Stimulated activated CD4-positive, alpha-beta T cell treated with anti-CD3 and anti-CD28 coated beads, Interleukin-2, amount 100 ng/mL, for 4 hours (primary cell): ENCODE data around the gene MBD4.
"Not testable (repeated sequence)": the region's sequence is repeated elsewhere in the genome, so short reads cannot be mapped to it uniquely, and the experiment has no call there.

Experiments
- DNase-seq: peaks from one replicate; pipeline ENCODE4 v3.0.0-alpha.2; 2020; ENCODE audit warnings: low read depth

Gene MBD4

GRCh38 chr3:129439817-129440617 lies at the start of gene MBD4, which contains the start of gene IFT122:
TSS of gene MBD4 (minus strand) at chr3:129439948. CDS start at chr3:129439833, 115 bp downstream.
TSS of gene IFT122 (plus strand) at chr3:129440224. CDS start at chr3:129440331, 107 bp downstream.
- DNase-seq, result peak; percentile 98

- not testable (repeated sequence) for DNase-seq
These were observed 49.5 kb upstream of the MBD4 start for GRCh38 chr3:129489258-129489657.

- not testable (repeated sequence) for DNase-seq
These were observed 48.2 kb upstream of the MBD4 start for GRCh38 chr3:129487868-129488335.

- no peak for DNase-seq
These were observed 47.6 kb upstream of the MBD4 start for GRCh38 chr3:129487183-129487867.

- DNase-seq, result no peak
These were observed 46.9 kb upstream of the MBD4 start for GRCh38 chr3:129486664-129487035.

GRCh38 chr3:129485721-129486663 lies 46.2 kb upstream of the MBD4 start:
- no peak for DNase-seq

- DNase-seq, result not testable (repeated sequence)
These were observed 45.4 kb upstream of the MBD4 start for GRCh38 chr3:129485146-129485545.

- DNase-seq, result no peak
These were observed 44.1 kb upstream of the MBD4 start for GRCh38 chr3:129483870-129484269.

GRCh38 chr3:129482721-129483120 lies 43.0 kb upstream of the MBD4 start:
- DNase-seq, result no peak

GRCh38 chr3:129481766-129482332 lies 42.1 kb upstream of the MBD4 start:
- peak; percentile 51 for DNase-seq

GRCh38 chr3:129481225-129481765 lies 41.5 kb upstream of the MBD4 start:
- not testable (repeated sequence) for DNase-seq

GRCh38 chr3:129476586-129476985 lies 36.8 kb upstream of the MBD4 start:
- no peak for DNase-seq

GRCh38 chr3:129475863-129476262 lies 36.1 kb upstream of the MBD4 start:
- no peak for DNase-seq

GRCh38 chr3:129474984-129475804 lies 35.4 kb upstream of the MBD4 start:
- DNase-seq, result no peak

- no peak for DNase-seq
These were observed 34.0 kb upstream of the MBD4 start for GRCh38 chr3:129473769-129474152.

- DNase-seq, result no peak
These were observed 33.5 kb upstream of the MBD4 start for GRCh38 chr3:129473067-129473768.

- DNase-seq, result no peak
These were observed 31.1 kb upstream of the MBD4 start for GRCh38 chr3:129470861-129471260.

GRCh38 chr3:129469026-129469425 lies 29.3 kb upstream of the MBD4 start:
- DNase-seq, result no peak

GRCh38 chr3:129467932-129468331 lies 28.2 kb upstream of the MBD4 start:
- no peak for DNase-seq

- no peak for DNase-seq
These were observed 24.0 kb upstream of the MBD4 start for GRCh38 chr3:129463716-129464115.
